ENCODE measurements around the gene CPE.

GRCh38 chr4:165379678-165380064, 863 bp downstream of the CPE start:
- TF ChIP-seq POLR2A (IDR thresholded peaks at IDR 0.05) (no peak), CTCF (IDR thresholded peaks at IDR 0.05) (no peak), EP300 (IDR thresholded peaks at IDR 0.05) (no peak)

All from tibial nerve (tissue), 4 donors.